Measurements from ENCODE around the gene NFATC2.

- TF ChIP-seq CTCF (IDR thresholded peaks at IDR 0.05) = no peak
- no peak for TF ChIP-seq EP300 (IDR thresholded peaks at IDR 0.05; ENCODE audit: borderline replicate concordance in 1 of 2, low read depth in 1 of 2, low read length in 1 of 2)
- no peak for TF ChIP-seq EZH2phosphoT487 (IDR thresholded peaks at IDR 0.05; ENCODE audit: borderline replicate concordance, low read depth)
- no peak for TF ChIP-seq CHD2 (IDR thresholded peaks at IDR 0.05; ENCODE audit: low read length, partially characterized antibody)
- no peak for TF ChIP-seq SIN3A (IDR thresholded peaks at IDR 0.05; ENCODE audit: borderline replicate concordance, low read depth, low read length)
- TF ChIP-seq, protein P1, sequence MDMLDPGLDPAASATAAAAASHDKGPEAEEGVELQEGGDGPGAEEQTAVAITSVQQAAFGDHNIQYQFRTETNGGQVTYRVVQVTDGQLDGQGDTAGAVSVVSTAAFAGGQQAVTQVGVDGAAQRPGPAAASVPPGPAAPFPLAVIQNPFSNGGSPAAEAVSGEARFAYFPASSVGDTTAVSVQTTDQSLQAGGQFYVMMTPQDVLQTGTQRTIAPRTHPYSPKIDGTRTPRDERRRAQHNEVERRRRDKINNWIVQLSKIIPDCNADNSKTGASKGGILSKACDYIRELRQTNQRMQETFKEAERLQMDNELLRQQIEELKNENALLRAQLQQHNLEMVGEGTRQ (IDR thresholded peaks at IDR 0.05; ENCODE audit: borderline replicate concordance, low read depth, low read length) = no peak
- TF ChIP-seq JUND (IDR thresholded peaks at IDR 0.05) = no peak
Measured at GRCh38 chr20:51461306-51461705, 81.2 kb downstream of the NFATC2 start.
